Ishikawa (cell line): Measurements from ENCODE around the gene VEPH1.

Source experiments
- CEBPB ChIP-seq: IDR thresholded peaks from 2 replicates; pipeline ENCODE4 v1.6.1; 2012
- CREB1 ChIP-seq: IDR thresholded peaks from 2 replicates; pipeline ENCODE4 v1.6.1; 2012; ENCODE audit warnings: low read depth
- EP300 ChIP-seq: IDR thresholded peaks from 2 replicates; pipeline ENCODE4 v1.6.1; 2012; ENCODE audit warnings: borderline replicate concordance
- FOXM1 ChIP-seq: IDR thresholded peaks from 2 replicates; pipeline ENCODE4 v1.6.1; 2012; ENCODE audit warnings: low read depth, borderline replicate concordance
- NFIC ChIP-seq: IDR thresholded peaks from 2 replicates; pipeline ENCODE4 v1.6.1; 2012
- RAD21 ChIP-seq: IDR thresholded peaks from 2 replicates; pipeline ENCODE4 v1.6.1; 2012; ENCODE audit warnings: low read depth
- TAF1 ChIP-seq: IDR thresholded peaks from 2 replicates; pipeline ENCODE4 v1.6.1; 2012; ENCODE audit warnings: low read depth, mild to moderate bottlenecking
- TCF12 ChIP-seq: IDR thresholded peaks from 2 replicates; pipeline ENCODE4 v1.6.1; 2012; ENCODE audit warnings: low read depth
- TEAD4 ChIP-seq: IDR thresholded peaks from 2 replicates; pipeline ENCODE4 v1.6.1; 2012
- USF1 ChIP-seq: IDR thresholded peaks from 2 replicates; pipeline ENCODE4 v1.6.1; 2012
- YY1 ChIP-seq: IDR thresholded peaks from 2 replicates; pipeline ENCODE4 v1.6.1; 2012; ENCODE audit warnings: low read depth
- ZBTB7A ChIP-seq: IDR thresholded peaks from 2 replicates; pipeline ENCODE4 v1.6.1; 2012; ENCODE audit warnings: low read depth
- TF ChIP-seq, protein P1 (sequence below): IDR thresholded peaks from 2 replicates; pipeline ENCODE4 v1.6.1; 2012
- TF ChIP-seq, protein P2 (sequence below): IDR thresholded peaks from 2 replicates; pipeline ENCODE4 v1.6.1; 2012; ENCODE audit warnings: low read depth, mild to moderate bottlenecking

GRCh38 chr3:157373783-157374182, 129.4 kb downstream of the VEPH1 start:
- TF ChIP-seq RAD21 (no peak), TCF12 (no peak), EP300 (no peak), USF1 (no peak), FOXM1 (no peak), NFIC (no peak), TEAD4 (no peak), CREB1 (no peak), TAF1 (no peak), CEBPB (no peak), ZBTB7A (no peak), YY1 (no peak)
- TF ChIP-seq, protein P1, sequence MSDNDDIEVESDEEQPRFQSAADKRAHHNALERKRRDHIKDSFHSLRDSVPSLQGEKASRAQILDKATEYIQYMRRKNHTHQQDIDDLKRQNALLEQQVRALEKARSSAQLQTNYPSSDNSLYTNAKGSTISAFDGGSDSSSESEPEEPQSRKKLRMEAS: no peak
- TF ChIP-seq, protein P2, sequence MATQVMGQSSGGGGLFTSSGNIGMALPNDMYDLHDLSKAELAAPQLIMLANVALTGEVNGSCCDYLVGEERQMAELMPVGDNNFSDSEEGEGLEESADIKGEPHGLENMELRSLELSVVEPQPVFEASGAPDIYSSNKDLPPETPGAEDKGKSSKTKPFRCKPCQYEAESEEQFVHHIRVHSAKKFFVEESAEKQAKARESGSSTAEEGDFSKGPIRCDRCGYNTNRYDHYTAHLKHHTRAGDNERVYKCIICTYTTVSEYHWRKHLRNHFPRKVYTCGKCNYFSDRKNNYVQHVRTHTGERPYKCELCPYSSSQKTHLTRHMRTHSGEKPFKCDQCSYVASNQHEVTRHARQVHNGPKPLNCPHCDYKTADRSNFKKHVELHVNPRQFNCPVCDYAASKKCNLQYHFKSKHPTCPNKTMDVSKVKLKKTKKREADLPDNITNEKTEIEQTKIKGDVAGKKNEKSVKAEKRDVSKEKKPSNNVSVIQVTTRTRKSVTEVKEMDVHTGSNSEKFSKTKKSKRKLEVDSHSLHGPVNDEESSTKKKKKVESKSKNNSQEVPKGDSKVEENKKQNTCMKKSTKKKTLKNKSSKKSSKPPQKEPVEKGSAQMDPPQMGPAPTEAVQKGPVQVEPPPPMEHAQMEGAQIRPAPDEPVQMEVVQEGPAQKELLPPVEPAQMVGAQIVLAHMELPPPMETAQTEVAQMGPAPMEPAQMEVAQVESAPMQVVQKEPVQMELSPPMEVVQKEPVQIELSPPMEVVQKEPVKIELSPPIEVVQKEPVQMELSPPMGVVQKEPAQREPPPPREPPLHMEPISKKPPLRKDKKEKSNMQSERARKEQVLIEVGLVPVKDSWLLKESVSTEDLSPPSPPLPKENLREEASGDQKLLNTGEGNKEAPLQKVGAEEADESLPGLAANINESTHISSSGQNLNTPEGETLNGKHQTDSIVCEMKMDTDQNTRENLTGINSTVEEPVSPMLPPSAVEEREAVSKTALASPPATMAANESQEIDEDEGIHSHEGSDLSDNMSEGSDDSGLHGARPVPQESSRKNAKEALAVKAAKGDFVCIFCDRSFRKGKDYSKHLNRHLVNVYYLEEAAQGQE: no peak
